Measurements from ENCODE around the gene ZNF831.

Gene ZNF831

DNA sequence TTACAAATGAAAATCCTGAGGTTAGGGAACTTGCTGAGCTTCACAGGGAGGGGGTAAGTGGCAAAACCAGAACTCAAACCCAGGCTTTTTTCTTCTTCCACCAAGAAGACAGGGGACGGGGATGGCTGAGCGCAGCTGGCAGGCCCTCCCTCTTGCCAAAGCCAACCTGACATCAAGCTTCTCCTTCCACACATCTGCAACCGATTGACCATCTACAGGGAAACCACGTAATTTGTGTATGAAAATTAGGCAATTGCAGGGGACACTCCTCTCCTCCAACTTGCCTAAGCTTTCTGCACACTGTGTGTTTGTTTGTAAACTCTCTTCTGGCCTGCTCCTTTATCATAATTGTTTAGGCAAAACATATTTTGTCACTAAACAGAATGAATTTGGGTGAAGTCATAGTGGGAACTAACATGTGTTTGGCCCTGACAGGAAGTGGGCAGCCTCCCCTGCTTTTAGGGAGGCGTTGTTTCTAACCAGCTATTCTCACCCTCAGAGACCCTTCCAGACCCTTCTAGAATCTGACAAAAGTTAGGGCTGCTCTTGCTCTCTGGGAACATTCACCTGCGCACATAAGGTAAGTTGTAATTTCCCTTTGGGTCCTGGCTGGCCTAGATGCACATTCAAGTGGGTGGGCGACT is 18.9 kb downstream of the ZNF831 start:
- in situ Hi-C loops (cut with HindIII; ENCODE audit: low pct_unique_long_range_greater_than_20kb, low sequenced_read_pairs) = no loop called here
- no peak for DNase-seq (ENCODE audit: low read depth in 1 of 2, low spot score in 1 of 2)
- TF ChIP-seq JUND (IDR thresholded peaks at IDR 0.05; ENCODE audit: low read depth) = no peak

- no peak for DNase-seq (ENCODE audit: low read depth in 1 of 2, low spot score in 1 of 2)
- TF ChIP-seq JUND (IDR thresholded peaks at IDR 0.05; ENCODE audit: low read depth) = no peak
- in situ Hi-C loops (cut with HindIII; ENCODE audit: low pct_unique_long_range_greater_than_20kb, low sequenced_read_pairs) = no loop called here
These were observed 20.1 kb downstream of the ZNF831 start for GRCh38 chr20:59183751-59184150.

DNA sequence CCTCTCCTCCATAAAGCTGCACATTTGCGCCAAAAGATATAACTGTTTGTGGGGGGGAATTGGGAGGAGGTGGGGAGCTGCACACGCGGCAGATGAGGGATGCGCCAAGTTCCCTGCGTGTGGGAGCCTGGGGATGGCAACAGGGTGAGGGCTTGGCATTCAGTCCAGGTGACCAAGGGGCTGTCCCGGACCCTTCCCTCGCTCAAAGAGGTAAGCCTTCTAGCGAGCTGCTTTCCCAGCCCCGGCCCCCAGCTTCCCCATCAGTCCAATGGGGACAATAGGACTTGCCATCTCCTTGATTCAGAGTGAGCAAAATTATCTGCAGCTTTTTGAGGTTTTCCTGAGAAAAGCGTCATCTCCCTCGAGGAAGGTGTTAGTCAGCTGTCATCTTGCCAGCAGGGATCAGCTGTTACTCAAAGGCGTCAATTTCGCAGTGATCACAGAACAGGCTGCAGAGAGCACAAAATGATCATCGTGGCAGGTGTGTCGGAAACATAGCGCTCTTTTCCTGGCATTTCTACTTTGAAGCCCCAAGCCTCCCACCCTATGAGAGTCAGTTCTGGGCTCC is 21.3 kb downstream of the ZNF831 start:
- DNase-seq (ENCODE audit: low read depth in 1 of 2, low spot score in 1 of 2) = no peak
- in situ Hi-C loops (cut with HindIII; ENCODE audit: low pct_unique_long_range_greater_than_20kb, low sequenced_read_pairs) = no loop called here
- no peak for TF ChIP-seq JUND (IDR thresholded peaks at IDR 0.05; ENCODE audit: low read depth)

DNA sequence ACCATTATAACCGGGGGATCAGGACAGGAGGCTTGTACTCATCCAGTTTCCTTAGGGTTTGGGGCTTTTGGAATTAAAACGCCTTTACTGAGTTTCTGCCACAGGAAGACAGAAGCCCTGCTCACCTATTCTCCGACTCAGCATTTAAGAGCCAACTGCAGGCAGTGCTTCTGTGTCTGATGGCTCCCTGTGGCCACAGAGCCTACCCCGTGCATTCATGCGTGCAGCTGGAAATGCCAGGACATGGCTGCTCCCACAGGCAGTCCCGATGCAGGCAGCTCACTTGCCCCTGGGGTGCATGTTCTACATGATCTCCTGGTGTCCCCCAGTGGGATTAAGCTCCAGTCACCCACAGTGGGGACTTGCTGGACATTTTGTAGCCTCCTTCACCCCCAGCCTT is 22.2 kb downstream of the ZNF831 start:
- no peak for DNase-seq (ENCODE audit: low read depth in 1 of 2, low spot score in 1 of 2)
- in situ Hi-C loops (cut with HindIII; ENCODE audit: low pct_unique_long_range_greater_than_20kb, low sequenced_read_pairs) = no loop called here
- TF ChIP-seq JUND (IDR thresholded peaks at IDR 0.05; ENCODE audit: low read depth) = no peak

DNA sequence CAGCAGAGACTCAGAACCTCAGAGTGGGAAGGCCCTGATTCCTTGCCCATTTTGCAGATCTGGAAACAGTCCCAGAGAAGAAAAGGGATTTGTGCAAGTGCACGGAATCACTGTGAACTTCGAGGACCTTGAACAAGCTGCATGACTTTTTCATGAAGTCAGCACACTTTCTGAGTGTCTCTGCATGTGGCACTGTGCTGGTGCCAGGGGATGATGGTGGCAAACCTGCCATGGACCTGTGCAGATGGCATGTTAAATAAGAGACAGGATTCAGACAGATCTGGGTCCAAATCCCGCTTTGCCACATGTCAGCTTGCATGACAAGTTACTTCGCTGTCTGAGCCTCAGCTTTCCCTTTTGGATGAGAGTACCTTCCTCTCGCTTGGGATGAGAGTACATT is 26.8 kb downstream of the ZNF831 start:
- no peak for DNase-seq (ENCODE audit: low read depth in 1 of 2, low spot score in 1 of 2)
- TF ChIP-seq JUND (IDR thresholded peaks at IDR 0.05; ENCODE audit: low read depth) = no peak
- in situ Hi-C loops (cut with HindIII; ENCODE audit: low pct_unique_long_range_greater_than_20kb, low sequenced_read_pairs) = no loop called here

DNA sequence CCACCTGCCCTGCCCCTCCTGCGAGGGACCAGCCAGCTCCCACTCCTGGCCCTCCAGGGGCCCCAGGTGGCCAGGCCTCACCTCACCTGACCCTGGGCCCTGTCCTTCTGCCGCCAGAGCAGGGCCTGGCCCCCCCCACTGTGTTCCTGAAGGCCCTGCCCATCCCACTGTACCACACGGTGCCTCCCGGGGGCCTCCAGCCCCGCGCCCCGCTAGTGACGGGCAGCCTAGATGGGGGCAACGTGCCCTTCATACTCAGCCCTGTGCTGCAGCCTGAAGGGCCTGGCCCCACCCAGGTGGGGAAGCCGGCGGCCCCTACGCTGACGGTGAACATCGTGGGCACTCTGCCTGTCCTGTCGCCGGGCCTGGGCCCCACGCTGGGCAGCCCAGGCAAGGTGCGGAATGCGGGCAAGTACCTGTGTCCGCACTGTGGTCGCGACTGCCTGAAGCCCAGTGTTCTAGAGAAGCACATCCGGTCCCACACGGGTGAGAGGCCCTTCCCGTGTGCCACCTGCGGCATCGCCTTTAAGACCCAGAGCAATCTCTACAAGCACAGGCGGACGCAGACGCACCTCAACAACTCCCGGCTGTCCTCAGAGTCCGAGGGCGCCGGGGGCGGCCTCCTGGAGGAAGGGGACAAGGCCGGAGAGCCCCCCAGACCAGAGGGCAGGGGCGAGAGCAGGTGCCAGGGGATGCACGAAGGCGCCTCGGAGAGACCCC is 27.6 kb downstream of the ZNF831 start:
- no peak for TF ChIP-seq JUND (IDR thresholded peaks at IDR 0.05; ENCODE audit: low read depth)
- in situ Hi-C loops (cut with HindIII; ENCODE audit: low pct_unique_long_range_greater_than_20kb, low sequenced_read_pairs) = no loop called here
- no peak for DNase-seq (ENCODE audit: low read depth in 1 of 2, low spot score in 1 of 2)

- DNase-seq (ENCODE audit: low read depth in 1 of 2, low spot score in 1 of 2) = no peak
- no peak for TF ChIP-seq JUND (IDR thresholded peaks at IDR 0.05; ENCODE audit: low read depth)
- in situ Hi-C loops (cut with HindIII; ENCODE audit: low pct_unique_long_range_greater_than_20kb, low sequenced_read_pairs) = no loop called here
These were observed 28.3 kb downstream of the ZNF831 start for GRCh38 chr20:59191756-59192532.

- no peak for DNase-seq (ENCODE audit: low read depth in 1 of 2, low spot score in 1 of 2)
- TF ChIP-seq JUND (IDR thresholded peaks at IDR 0.05; ENCODE audit: low read depth) = no peak
- in situ Hi-C loops (cut with HindIII; ENCODE audit: low pct_unique_long_range_greater_than_20kb, low sequenced_read_pairs) = no loop called here
These were observed 28.9 kb downstream of the ZNF831 start for GRCh38 chr20:59192533-59192896.

DNA sequence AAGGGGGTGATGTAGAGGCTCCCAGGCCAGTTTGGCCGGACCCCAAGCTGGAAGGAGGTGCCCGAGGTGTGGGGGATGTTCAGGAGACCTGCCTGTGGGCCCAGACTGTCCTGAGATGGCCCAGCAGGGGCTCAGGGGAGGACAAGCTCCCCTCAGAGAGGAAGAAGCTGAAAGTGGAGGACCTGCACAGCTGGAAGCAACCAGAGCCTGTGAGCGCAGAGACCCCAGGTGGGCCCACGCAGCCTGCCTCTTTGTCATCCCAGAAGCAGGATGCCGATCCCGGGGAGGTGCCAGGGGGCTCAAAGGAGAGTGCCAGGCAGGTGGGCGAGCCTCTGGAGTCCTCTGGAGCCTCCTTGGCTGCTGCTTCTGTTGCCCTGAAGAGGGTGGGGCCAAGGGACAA is 29.7 kb downstream of the ZNF831 start:
- TF ChIP-seq JUND (IDR thresholded peaks at IDR 0.05; ENCODE audit: low read depth) = no peak
- in situ Hi-C loops (cut with HindIII; ENCODE audit: low pct_unique_long_range_greater_than_20kb, low sequenced_read_pairs) = no loop called here
- no peak for DNase-seq (ENCODE audit: low read depth in 1 of 2, low spot score in 1 of 2)

DNA sequence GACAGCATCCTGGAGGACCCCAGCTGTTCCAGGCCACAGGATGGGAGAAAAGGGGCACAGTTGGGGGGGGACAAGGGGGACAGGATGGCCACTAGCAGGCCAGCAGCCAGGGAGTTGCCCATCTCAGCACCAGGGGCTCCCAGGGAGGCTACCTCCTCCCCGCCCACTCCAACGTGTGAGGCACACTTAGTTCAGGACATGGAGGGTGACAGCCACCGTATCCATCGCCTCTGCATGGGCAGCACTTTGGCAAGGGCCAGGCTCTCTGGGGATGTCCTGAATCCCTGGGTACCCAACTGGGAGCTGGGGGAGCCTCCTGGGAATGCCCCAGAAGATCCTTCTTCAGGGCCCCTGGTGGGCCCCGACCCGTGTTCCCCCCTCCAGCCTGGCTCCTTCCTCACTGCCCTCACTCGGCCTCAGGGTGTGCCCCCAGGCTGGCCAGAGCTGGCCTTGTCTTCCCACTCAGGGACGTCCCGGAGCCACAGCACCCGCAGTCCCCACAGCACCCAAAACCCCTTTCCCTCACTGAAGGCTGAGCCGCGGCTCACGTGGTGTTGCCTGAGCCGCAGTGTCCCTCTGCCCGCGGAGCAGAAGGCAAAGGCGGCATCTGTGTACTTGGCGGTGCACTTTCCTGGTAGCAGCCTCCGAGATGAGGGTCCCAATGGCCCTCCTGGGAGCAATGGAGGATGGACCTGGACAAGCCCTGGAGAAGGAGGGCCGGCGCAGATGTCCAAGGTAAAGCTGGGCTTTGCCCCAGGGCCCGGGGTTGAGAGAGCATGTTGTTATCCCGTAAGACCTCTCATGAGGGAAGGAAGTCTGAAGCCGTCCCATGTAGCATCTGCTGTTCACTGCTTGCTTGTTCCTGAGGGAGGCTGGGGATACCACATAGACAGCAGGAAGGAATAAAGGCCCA is 30.7 kb downstream of the ZNF831 start:
- no peak for DNase-seq (ENCODE audit: low read depth in 1 of 2, low spot score in 1 of 2)
- no peak for TF ChIP-seq JUND (IDR thresholded peaks at IDR 0.05; ENCODE audit: low read depth)
- in situ Hi-C loops (cut with HindIII; ENCODE audit: low pct_unique_long_range_greater_than_20kb, low sequenced_read_pairs) = no loop called here

DNA sequence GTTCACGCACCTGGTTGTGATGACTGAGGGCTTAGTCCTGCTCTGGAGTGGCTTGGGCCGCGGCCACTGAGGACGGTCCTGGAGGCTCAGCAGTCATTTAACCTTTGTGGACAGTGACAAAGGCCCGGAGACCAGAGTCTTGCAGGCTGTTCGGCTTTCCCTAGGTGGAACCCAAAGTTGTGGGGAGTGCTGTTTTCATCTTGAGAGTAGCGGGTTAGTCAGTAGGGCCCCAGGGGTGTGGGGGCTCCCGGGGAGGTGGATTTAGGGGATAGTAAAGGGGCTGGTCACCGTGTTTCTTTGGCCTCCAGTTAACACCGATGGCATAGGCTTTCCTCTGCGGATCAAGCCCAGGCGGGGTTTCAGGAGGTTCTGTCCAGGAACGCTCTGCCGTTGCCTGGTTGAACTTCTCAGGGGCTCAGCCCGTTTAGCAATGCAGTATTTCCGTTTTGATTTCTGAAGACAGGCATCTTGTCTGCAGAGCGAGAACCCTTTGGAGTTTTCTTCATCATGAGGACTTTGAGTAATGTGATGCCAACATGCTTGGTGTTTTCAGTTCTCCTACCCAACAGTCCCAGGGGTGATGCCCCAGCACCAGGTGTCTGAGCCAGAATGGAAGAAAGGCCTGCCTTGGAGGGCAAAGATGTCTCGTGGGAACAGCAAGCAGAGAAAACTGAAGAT is 31.8 kb downstream of the ZNF831 start:
- in situ Hi-C loops (cut with HindIII; ENCODE audit: low pct_unique_long_range_greater_than_20kb, low sequenced_read_pairs) = no loop called here
- no peak for DNase-seq (ENCODE audit: low read depth in 1 of 2, low spot score in 1 of 2)
- no peak for TF ChIP-seq JUND (IDR thresholded peaks at IDR 0.05; ENCODE audit: low read depth)

Data from T47D (cell line).